ENCODE measurements around the gene INPP5B. TPM values are rescaled to one million over a fixed set of nuclear protein-coding genes. Genes with fewer than 3 reads are reported as not detected.

Gene INPP5B
- total and polyA plus RNA-seq, 8 donors, result 7.2 to 56.7 (median 9.5) TPM

- intact Hi-C loops (cut with DNase I; ENCODE audit: low total_unique reads), result no loop called here
- Histone ChIP-seq H3K27ac (no peak overlapping the region), H3K36me3 (peaks cover 24 to 59% (median 47%) of the 10 kb centered on the region in 4 donors), H3K4me3 (no peak overlapping the region), H3K27me3 (no peaks in the 10 kb centered on the region), H3K4me1 (peaks cover 0 to 34% (median 10%) of the 10 kb centered on the region in 4 donors), H3K9me3 (no peaks in the 10 kb centered on the region)
- no peak for TF ChIP-seq POLR2A (IDR thresholded peaks at IDR 0.05)
- TF ChIP-seq CTCF (IDR thresholded peaks at IDR 0.05), result no peak
- TF ChIP-seq EP300 (IDR thresholded peaks at IDR 0.05), result no peak
- no peak for TF ChIP-seq POLR2AphosphoS5 (IDR thresholded peaks at IDR 0.05)
- no peak for DNase-seq
- 89 to 96% (median 90%) methylated on average over 3 of the region's 3 CpGs for WGBS, 5 donors
These were observed 105.2 kb downstream of the INPP5B start for GRCh38 chr1:37841652-37842051.

- H3K4me3 ChIP-seq, result no peak overlapping the region
- no peak for TF ChIP-seq POLR2A (IDR thresholded peaks at IDR 0.05)
- no peak for TF ChIP-seq POLR2AphosphoS5 (IDR thresholded peaks at IDR 0.05)
- no peak for TF ChIP-seq CTCF (IDR thresholded peaks at IDR 0.05)
- H3K9me3 ChIP-seq, result no peaks in the 10 kb centered on the region
- H3K27ac ChIP-seq, result no peak overlapping the region
- intact Hi-C loops (cut with DNase I; ENCODE audit: low total_unique reads), result no loop called here
- WGBS, 5 donors, result 53 to 92% (median 79%) methylated on average over 1 of the region's 1 CpG
- H3K27me3 ChIP-seq, result no peaks in the 10 kb centered on the region
- H3K36me3 ChIP-seq, result peaks cover 28 to 69% (median 56%) of the 10 kb centered on the region in 4 donors
- DNase-seq, result no peak
- H3K4me1 ChIP-seq, result peaks cover 0 to 25% (median 5%) of the 10 kb centered on the region in 4 donors
These were observed 106.1 kb downstream of the INPP5B start for GRCh38 chr1:37840711-37841110.

DNA sequence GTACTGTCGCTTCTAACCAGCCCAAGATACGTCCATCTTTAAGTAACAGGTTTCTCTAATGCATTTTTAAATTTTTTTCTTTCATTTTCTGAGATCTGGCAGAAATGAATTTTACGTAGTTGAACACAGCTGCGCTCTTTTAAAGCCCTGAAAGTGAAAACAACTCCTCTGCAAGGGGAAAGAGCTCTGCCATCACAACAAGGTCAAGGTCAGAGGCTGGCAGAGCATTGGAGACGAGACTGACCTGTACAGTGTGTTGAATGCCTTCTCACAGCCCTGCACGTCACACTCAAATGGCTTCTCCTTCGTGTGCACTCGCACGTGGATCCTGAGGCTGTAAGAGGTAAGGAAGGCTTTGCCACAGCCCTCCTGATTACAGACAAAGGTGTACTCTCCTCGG is 107.2 kb downstream of the INPP5B start:
- H3K9me3 ChIP-seq, result no peaks in the 10 kb centered on the region
- 82 to 94% (median 92%) methylated on average over 10 of the region's 10 CpGs for WGBS, 5 donors
- no peak overlapping the region for H3K4me3 ChIP-seq
- H3K4me1 ChIP-seq, result peaks cover 0 to 14% (median 0%) of the 10 kb centered on the region in 4 donors
- no peak for DNase-seq
- H3K36me3 ChIP-seq, result peaks cover 35 to 79% (median 67%) of the 10 kb centered on the region in 4 donors
- no peaks in the 10 kb centered on the region for H3K27me3 ChIP-seq
- no peak overlapping the region for H3K27ac ChIP-seq
- intact Hi-C loops (cut with DNase I; ENCODE audit: low total_unique reads), result no loop called here
- TF ChIP-seq CTCF (IDR thresholded peaks at IDR 0.05), result no peak
- TF ChIP-seq POLR2AphosphoS5 (IDR thresholded peaks at IDR 0.05), result no peak
- TF ChIP-seq POLR2A (IDR thresholded peaks at IDR 0.05), result no peak
- no peak for TF ChIP-seq EP300 (IDR thresholded peaks at IDR 0.05)

- 62 to 96% (median 81%) methylated on average over 3 of the region's 3 CpGs for WGBS, 5 donors
- H3K27me3 ChIP-seq, result no peaks in the 10 kb centered on the region
- no peaks in the 10 kb centered on the region for H3K9me3 ChIP-seq
- H3K4me3 ChIP-seq, result no peak overlapping the region
- H3K4me1 ChIP-seq, result no peaks in the 10 kb centered on the region
- intact Hi-C loops (cut with DNase I; ENCODE audit: low total_unique reads), result no loop called here
- no peak overlapping the region for H3K27ac ChIP-seq
- TF ChIP-seq POLR2AphosphoS5 (IDR thresholded peaks at IDR 0.05), result no peak
- TF ChIP-seq EP300 (IDR thresholded peaks at IDR 0.05), result no peak
- no peak for TF ChIP-seq POLR2A (IDR thresholded peaks at IDR 0.05)
- no peak for TF ChIP-seq CTCF (IDR thresholded peaks at IDR 0.05)
- no peak for DNase-seq
- H3K36me3 ChIP-seq, result peaks cover 51 to 96% (median 95%) of the 10 kb centered on the region in 4 donors
These were observed 110.1 kb downstream of the INPP5B start for GRCh38 chr1:37836788-37837187.
